Prostate gland (tissue), 2 donors: ENCODE measurements around the gene RAB11FIP2.

ENCODE experiments used
- POLR2A ChIP-seq: fragments of 450-650 bp; IDR thresholded peaks from one replicate; pipeline ENCODE4 v1.6.1; 2016; ENCODE audit warnings: antibody characterized with exemption, mild to moderate bottlenecking
- TF ChIP-seq, protein P1 (sequence below), 4 experiments: fragments of 200-600 bp in 2 of 4; fragments of 450-650 bp in 2 of 4; sonication (generic) in 2 of 4; IDR thresholded peaks; 1 replicate in 3 of 4; 2 replicates in 1 of 4; pipeline ENCODE4 v1.5.1; 2016 to 2019; ENCODE audit warnings: antibody characterized with exemption in 4 of 4, mild to moderate bottlenecking in 2 of 4, moderate library complexity in 2 of 4

DNA sequence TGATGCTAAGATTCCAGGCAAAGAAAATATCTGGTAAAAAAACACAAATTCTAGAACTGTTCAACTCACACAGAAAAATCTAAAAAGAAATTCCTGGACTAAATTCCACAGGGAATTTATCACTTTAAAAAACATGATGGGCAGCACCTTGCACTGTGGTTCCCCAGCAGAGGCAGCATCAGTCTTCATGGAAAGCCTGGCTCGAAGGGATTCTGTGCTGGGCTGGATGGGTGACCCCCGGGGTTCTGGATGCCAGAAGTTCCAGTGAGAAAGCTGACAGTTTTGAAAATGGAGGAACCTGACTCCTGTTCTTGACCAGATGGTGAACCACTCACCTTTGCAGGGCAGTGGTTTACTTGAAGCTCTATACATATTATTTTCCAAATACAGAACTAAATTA is 52.0 kb downstream of the RAB11FIP2 start:
- TF ChIP-seq, protein P1, sequence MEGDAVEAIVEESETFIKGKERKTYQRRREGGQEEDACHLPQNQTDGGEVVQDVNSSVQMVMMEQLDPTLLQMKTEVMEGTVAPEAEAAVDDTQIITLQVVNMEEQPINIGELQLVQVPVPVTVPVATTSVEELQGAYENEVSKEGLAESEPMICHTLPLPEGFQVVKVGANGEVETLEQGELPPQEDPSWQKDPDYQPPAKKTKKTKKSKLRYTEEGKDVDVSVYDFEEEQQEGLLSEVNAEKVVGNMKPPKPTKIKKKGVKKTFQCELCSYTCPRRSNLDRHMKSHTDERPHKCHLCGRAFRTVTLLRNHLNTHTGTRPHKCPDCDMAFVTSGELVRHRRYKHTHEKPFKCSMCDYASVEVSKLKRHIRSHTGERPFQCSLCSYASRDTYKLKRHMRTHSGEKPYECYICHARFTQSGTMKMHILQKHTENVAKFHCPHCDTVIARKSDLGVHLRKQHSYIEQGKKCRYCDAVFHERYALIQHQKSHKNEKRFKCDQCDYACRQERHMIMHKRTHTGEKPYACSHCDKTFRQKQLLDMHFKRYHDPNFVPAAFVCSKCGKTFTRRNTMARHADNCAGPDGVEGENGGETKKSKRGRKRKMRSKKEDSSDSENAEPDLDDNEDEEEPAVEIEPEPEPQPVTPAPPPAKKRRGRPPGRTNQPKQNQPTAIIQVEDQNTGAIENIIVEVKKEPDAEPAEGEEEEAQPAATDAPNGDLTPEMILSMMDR (IDR thresholded peaks at IDR 0.05): no peak
- TF ChIP-seq POLR2A: no peak
